Endodermal cell (in vitro differentiated cells): ENCODE measurements around the gene CLDN14. TPM values are rescaled to one million over a fixed set of nuclear protein-coding genes. Genes with fewer than 3 reads are reported as not detected.

Experiments used
- DNase-seq: peaks from one replicate; pipeline ENCODE4 v3.0.0-alpha.2; 2017
- H3K27ac ChIP-seq: 2 replicates; pipeline ENCODE4 v1.5.1; 2013; ENCODE audit warnings: mild to moderate bottlenecking, low read depth, low read length, moderate library complexity
- H3K27me3 ChIP-seq: 2 replicates; pipeline ENCODE4 v1.6.1; 2013; ENCODE audit warnings: mild to moderate bottlenecking, low read length, moderate library complexity; ENCODE audit not compliant: insufficient read depth, control insufficient read depth, poor library complexity, severe bottlenecking
- H3K36me3 ChIP-seq: 2 replicates; pipeline ENCODE4 v1.7.0; 2013; ENCODE audit warnings: mild to moderate bottlenecking, low read length, moderate library complexity; ENCODE audit not compliant: control insufficient read depth, insufficient read depth
- H3K4me1 ChIP-seq: one replicate; pipeline ENCODE4 v1.7.0; 2013; ENCODE audit warnings: low read length; ENCODE audit not compliant: control insufficient read depth, insufficient read depth
- H3K4me3 ChIP-seq: 2 replicates; pipeline ENCODE4 v1.5.1; 2013; ENCODE audit warnings: mild to moderate bottlenecking, low read length, moderate library complexity
- H3K9ac ChIP-seq: 2 replicates; pipeline ENCODE4 v1.6.1; 2013; ENCODE audit warnings: mild to moderate bottlenecking, low read length, moderate library complexity; ENCODE audit not compliant: poor library complexity, severe bottlenecking; ENCODE audit errors: extremely low read depth
- H3K9me3 ChIP-seq: 2 replicates; pipeline ENCODE4 v1.6.1; 2013; ENCODE audit warnings: mild to moderate bottlenecking, low read length, moderate library complexity; ENCODE audit not compliant: control insufficient read depth
- H3K27ac Mint-ChIP-seq: 2 replicates; pipeline ENCODE4 v1.8.0; 2020; ENCODE audit warnings: mixed read lengths
- H3K27me3 Mint-ChIP-seq: 2 replicates; pipeline ENCODE4 v1.8.0; 2021; ENCODE audit warnings: mild to moderate bottlenecking, mixed read lengths; ENCODE audit not compliant: insufficient read depth
- H3K36me3 Mint-ChIP-seq: 2 replicates; pipeline ENCODE4 v1.8.0; 2020; ENCODE audit warnings: low read depth, mixed read lengths
- H3K4me1 Mint-ChIP-seq: 2 replicates; pipeline ENCODE4 v1.8.0; 2020; ENCODE audit warnings: mixed read lengths
- H3K4me3 Mint-ChIP-seq: 2 replicates; pipeline ENCODE4 v1.8.0; 2020; ENCODE audit warnings: mild to moderate bottlenecking, moderate library complexity, mixed read lengths
- H3K9me3 Mint-ChIP-seq: 2 replicates; pipeline ENCODE4 v1.8.0; 2020; ENCODE audit warnings: mild to moderate bottlenecking, mixed read lengths
- CTCF ChIP-seq: fragments of 200-600 bp; sonication (generic); conservative IDR thresholded peaks from 2 replicates; pipeline ENCODE4 v1.5.0; 2021; ENCODE audit warnings: antibody characterized with exemption, mild to moderate bottlenecking
- WGBS, 2 experiments: methylation state at CpG; one replicate each; pipeline versions ENCODE4 v1.1.5 to v1.1.7; 2013; ENCODE audit warnings: missing lambda C conversion rate in 2 of 2, mixed read lengths in 1 of 2; ENCODE audit not compliant: insufficient coverage in 1 of 2, insufficient read length in 1 of 2; 5-methylcytosine and 5-hydroxymethylcytosine counted together
- total RNA-seq, 2 donors: library from RNA; stranded (reverse); fragmentation: NEBNext Ultra II Directional in 1 of 2; extraction: Animal tissue kit (Norgen Biotek cat#: 25700) in 1 of 2; gene quantifications; 2 replicates in 1 of 2; 3 replicates in 1 of 2; pipeline ENCODE4 v1.2.1, GENCODE V29; 2021

The CLDN14 gene
- total RNA-seq, 2 donors from 2014 or later = not detected

- H3K36me3 ChIP-seq = no peaks in the 10 kb centered on the region
- no peak for DNase-seq
- Mint-ChIP-seq H3K27me3 (peaks cover 5% of the 10 kb centered on the region), H3K27ac (no peak overlapping the region), H3K4me1 (peaks cover 11% of the 10 kb centered on the region), H3K4me3 (no peak overlapping the region), H3K36me3 (no peaks in the 10 kb centered on the region), H3K9me3 (peaks cover 13% of the 10 kb centered on the region)
- no peak overlapping the region for H3K4me3 ChIP-seq
- H3K4me1 ChIP-seq = peaks cover 9% of the 10 kb centered on the region
- no peaks in the 10 kb centered on the region for H3K9me3 ChIP-seq
- no peak overlapping the region for H3K27ac ChIP-seq
- H3K9ac ChIP-seq = no peak overlapping the region
- WGBS, 2 experiments = 86 to 90% methylated on average over 2 of the region's 2 CpGs
- no peaks in the 10 kb centered on the region for H3K27me3 ChIP-seq
- TF ChIP-seq CTCF = no peak
These were observed 7.5 kb downstream of the CLDN14 start for GRCh38 chr21:36472377-36472776.

- H3K4me1 ChIP-seq = no peaks in the 10 kb centered on the region
- no peak for DNase-seq
These were observed 8.6 kb downstream of the CLDN14 start for GRCh38 chr21:36471254-36471723.

GRCh38 chr21:36470294-36470693, 9.6 kb downstream of the CLDN14 start:
- H3K4me3 Mint-ChIP-seq = no peak overlapping the region
- Histone ChIP-seq H3K4me3 (no peak overlapping the region), H3K9ac (no peak overlapping the region), H3K27me3 (no peaks in the 10 kb centered on the region), H3K27ac (no peak overlapping the region), H3K9me3 (no peaks in the 10 kb centered on the region), H3K36me3 (no peaks in the 10 kb centered on the region), H3K4me1 (no peaks in the 10 kb centered on the region)
- no peak overlapping the region for H3K27ac Mint-ChIP-seq
- H3K4me1 Mint-ChIP-seq = peaks cover 13% of the 10 kb centered on the region
- peaks cover 5% of the 10 kb centered on the region for H3K27me3 Mint-ChIP-seq
- WGBS, 2 experiments = 59 to 60% methylated on average over 10 of the region's 10 CpGs
- peaks cover 13% of the 10 kb centered on the region for H3K9me3 Mint-ChIP-seq
- H3K36me3 Mint-ChIP-seq = no peaks in the 10 kb centered on the region
- DNase-seq = peak; percentile 73
- TF ChIP-seq CTCF = no peak

More at GRCh38 chr21:36471254-36471723, 8.6 kb downstream of the CLDN14 start:
- H3K27me3 Mint-ChIP-seq = peaks cover 5% of the 10 kb centered on the region
- WGBS, 2 experiments = 86% methylated on average over 1 of the region's 1 CpG; no CpG with 5 or more reads in 1 of the 2 experiments
- peaks cover 13% of the 10 kb centered on the region for H3K9me3 Mint-ChIP-seq
- H3K27me3 ChIP-seq = no peaks in the 10 kb centered on the region
- H3K27ac Mint-ChIP-seq = no peak overlapping the region
- H3K4me3 ChIP-seq = no peak overlapping the region
- H3K9ac ChIP-seq = no peak overlapping the region
- H3K9me3 ChIP-seq = no peaks in the 10 kb centered on the region
- TF ChIP-seq CTCF = no peak
- H3K4me3 Mint-ChIP-seq = no peak overlapping the region
- peaks cover 9% of the 10 kb centered on the region for H3K4me1 Mint-ChIP-seq
- H3K36me3 Mint-ChIP-seq = no peaks in the 10 kb centered on the region
- no peak overlapping the region for H3K27ac ChIP-seq
- no peaks in the 10 kb centered on the region for H3K36me3 ChIP-seq
